ENCODE measurements around the gene PSMC3IP. TPM values are rescaled to one million over a fixed set of nuclear protein-coding genes. Genes with fewer than 3 reads are reported as not detected.
"Not testable (repeated sequence)": the region's sequence is repeated elsewhere in the genome, so short reads cannot be mapped to it uniquely, and the experiment has no call there.

Gene PSMC3IP, protein sequence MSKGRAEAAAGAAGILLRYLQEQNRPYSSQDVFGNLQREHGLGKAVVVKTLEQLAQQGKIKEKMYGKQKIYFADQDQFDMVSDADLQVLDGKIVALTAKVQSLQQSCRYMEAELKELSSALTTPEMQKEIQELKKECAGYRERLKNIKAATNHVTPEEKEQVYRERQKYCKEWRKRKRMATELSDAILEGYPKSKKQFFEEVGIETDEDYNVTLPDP
- total RNA-seq (2012; rRNA removed), result 5.1 and 7.6 TPM in 2 replicates

DNA sequence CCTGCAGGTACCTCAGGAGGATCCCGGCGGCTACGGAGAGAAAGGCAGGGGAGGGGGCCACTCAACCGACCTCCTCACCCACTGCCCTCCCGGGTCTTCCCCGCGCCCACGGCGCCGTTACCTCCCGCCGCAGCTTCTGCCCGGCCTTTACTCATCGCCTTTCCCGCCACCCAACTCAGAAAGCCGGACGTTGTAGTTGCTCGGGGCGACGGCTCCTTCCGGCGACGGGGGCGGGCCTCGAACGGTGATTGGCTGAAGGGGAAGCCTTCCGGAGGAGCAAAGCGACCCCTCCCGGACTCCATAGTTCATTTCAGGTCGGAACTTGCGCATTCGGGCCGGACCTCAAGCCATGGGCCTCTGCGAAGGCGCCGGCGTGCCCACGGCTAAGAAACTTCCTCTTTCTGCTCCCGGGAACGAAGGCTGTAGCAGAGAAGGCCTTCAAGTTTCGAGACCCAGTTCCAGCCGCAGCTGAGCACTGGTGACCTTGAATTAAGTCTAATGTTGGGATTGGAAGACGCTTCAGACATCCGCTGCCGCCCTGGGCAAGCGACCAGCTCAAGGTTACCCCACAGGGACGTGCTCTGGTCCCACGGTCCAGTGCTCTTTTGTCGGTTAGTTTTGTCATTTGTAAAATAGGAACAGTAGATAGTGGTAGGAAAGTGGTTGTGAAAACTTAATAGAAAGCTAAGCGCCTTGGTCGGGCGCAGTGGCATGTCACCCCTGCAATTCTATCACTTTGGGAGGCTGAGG lies at the start of gene PSMC3IP:
TSS of gene PSMC3IP (minus strand) at position 198 of the 750 bp plus-strand sequence. CDS start at position 155, 43 bp downstream.
- H3K4me1 ChIP-seq (ENCODE audit: control insufficient read depth, insufficient read depth, low read length), result peaks cover 16% of the 10 kb centered on the region
- H3K9me3 ChIP-seq (replicated peaks; ENCODE audit: low read length), result no peaks in the 10 kb centered on the region
- peak within 1 kb of the TSS; percentile 77 for H3K4me3 ChIP-seq (ENCODE audit: low read length)
- no peaks in the 10 kb centered on the region for H3K27me3 ChIP-seq (ENCODE audit: control insufficient read depth, insufficient read depth, low read length)
- peak within 1 kb of the TSS; percentile 93 for H3K4me2 ChIP-seq (ENCODE audit: low read length)
- peak within 1 kb of the TSS; percentile 92 for H3K9ac ChIP-seq (ENCODE audit: low read depth, low read length)
- peaks cover 46% of the 10 kb centered on the region for H3K36me3 ChIP-seq (ENCODE audit: insufficient read depth, low read length)

DNA sequence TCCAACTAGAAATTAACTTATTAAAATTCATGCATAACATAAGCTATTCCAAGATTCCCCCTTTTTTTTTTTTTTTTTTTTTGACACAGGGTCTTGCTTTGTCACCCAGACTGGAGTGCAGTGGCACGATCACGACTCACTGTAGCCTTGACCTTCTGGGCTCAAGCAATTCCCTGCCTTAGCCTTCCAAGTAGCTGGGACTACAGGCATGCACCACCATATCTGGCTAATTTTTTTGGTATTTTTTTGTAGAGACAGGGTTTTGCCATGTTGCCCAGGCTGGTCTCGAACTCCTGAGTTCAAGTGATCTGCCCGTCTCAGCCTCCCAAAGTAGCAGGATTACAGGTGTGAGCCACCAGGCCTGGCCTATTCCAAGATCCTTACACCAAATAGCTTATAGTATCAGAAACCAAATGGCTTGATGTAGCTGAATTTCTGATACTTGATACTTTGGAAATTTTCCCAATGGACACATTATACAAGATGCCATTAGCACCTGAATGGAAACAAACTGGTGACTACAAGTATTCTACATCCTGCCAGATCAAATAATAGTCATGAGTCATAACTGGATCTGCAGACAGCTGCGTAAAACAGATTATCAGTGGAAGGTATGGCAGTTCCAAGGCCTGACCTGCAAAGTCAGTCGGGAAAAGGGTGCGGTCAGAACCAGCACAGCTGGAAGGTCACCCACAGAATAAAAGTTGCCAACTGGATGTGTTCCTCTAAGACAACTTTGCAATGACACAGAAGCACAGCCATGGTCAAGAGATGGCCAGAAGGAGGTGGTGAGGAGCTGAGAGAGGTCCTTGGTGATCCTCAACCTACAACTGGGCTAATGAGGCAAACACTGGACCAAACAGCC lies 46.4 kb upstream of the PSMC3IP start:
- Histone ChIP-seq H3K4me3 (ENCODE audit: low read length) (no peak overlapping the region), H3K9me3 (replicated peaks; ENCODE audit: low read length) (no peaks in the 10 kb centered on the region), H3K4me1 (ENCODE audit: control insufficient read depth, insufficient read depth, low read length) (peaks cover 5% of the 10 kb centered on the region), H3K4me2 (ENCODE audit: low read length) (no peak overlapping the region), H3K9ac (ENCODE audit: low read depth, low read length) (no peak overlapping the region), H3K27me3 (ENCODE audit: control insufficient read depth, insufficient read depth, low read length) (no peaks in the 10 kb centered on the region), H3K36me3 (ENCODE audit: insufficient read depth, low read length) (no peaks in the 10 kb centered on the region)

DNA sequence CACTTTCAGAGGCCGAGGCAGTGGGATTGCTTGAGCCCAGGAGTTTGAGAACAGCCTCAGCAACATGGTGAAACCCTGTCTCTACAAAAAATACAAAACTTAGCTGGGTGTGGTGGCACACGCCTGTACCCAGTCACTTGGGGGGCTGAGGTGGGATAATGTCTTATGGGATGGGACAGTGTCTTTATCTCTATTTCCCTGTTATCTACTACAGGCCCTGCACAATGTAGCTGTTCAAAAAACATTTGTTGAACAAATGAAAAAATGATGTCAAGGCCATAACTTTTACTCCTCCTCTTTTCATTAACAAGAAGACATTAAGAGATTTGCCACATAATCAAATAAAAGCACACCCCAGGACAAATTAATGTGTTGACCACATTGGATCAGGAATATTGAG lies 45.7 kb upstream of the PSMC3IP start:
- Histone ChIP-seq H3K27me3 (ENCODE audit: control insufficient read depth, insufficient read depth, low read length) (no peaks in the 10 kb centered on the region), H3K9ac (ENCODE audit: low read depth, low read length) (no peak overlapping the region), H3K4me3 (ENCODE audit: low read length) (no peak overlapping the region), H3K4me1 (ENCODE audit: control insufficient read depth, insufficient read depth, low read length) (peaks cover 9% of the 10 kb centered on the region), H3K4me2 (ENCODE audit: low read length) (no peak overlapping the region), H3K9me3 (replicated peaks; ENCODE audit: low read length) (no peaks in the 10 kb centered on the region), H3K36me3 (ENCODE audit: insufficient read depth, low read length) (no peaks in the 10 kb centered on the region)

DNA sequence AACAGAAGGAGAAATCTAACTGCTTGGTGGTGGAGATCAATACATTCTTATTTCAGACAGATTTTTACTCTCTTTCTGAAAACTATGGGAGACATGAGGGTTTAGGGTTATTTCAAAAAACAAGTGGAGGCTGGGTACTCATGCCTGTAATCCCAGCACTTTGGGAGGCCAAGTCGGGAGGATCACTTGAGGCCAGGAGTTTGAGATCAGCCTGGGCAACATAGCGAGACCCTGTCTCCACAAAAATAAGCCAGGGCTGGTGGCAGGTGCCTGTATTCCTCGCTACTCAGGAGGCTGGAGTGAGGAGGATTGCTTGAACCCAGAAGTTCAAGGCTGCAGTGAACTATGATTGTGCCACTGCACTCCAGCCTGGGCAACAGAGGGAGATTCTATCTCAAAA lies 44.5 kb upstream of the PSMC3IP start:
- H3K27me3 ChIP-seq (ENCODE audit: control insufficient read depth, insufficient read depth, low read length); H3K4me2 ChIP-seq (ENCODE audit: low read length); H3K36me3 ChIP-seq (ENCODE audit: insufficient read depth, low read length); H3K9ac ChIP-seq (ENCODE audit: low read depth, low read length); H3K4me3 ChIP-seq (ENCODE audit: low read length); H3K9me3 ChIP-seq (replicated peaks; ENCODE audit: low read length): not testable (repeated sequence)
- peaks cover 11% of the 10 kb centered on the region for H3K4me1 ChIP-seq (ENCODE audit: control insufficient read depth, insufficient read depth, low read length)

DNA sequence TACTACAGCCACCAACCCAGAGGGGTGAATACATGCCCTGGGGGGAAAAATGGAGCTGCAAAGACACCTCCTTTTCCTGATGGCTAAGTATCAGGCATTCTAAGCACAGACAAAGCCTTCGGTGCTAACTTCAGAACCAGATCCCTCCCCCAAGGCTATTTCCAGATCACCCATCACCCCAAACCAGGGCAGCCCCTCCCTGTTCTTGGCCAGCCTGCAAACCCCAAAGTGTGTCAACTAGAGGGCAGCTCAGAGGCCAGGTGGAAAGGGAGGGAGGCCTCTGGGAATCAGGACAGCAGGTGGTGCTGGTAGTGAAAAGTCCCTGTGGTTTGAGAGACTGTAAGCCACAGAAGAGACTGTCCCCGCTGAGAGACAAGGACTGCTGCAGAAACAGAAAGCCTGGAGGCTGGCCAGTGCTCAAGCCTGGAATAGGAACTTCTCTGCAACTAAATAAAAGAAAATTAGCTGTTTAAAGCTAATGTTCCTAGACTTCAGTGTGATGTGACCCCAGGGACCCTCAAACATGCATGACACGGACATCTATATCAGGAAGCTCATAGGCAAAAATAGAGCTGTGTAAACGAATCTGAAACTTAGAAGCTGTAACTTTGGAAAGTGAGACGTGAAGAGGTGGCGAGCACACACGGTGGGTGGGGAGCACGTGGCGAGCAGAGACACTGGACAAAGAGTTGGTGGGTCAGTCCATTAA lies 41.1 kb upstream of the PSMC3IP start:
- Histone ChIP-seq H3K27me3 (ENCODE audit: control insufficient read depth, insufficient read depth, low read length) (no peaks in the 10 kb centered on the region), H3K9me3 (replicated peaks; ENCODE audit: low read length) (no peaks in the 10 kb centered on the region), H3K36me3 (ENCODE audit: insufficient read depth, low read length) (peaks cover 21% of the 10 kb centered on the region), H3K9ac (ENCODE audit: low read depth, low read length) (no peak overlapping the region), H3K4me3 (ENCODE audit: low read length) (no peak overlapping the region), H3K4me1 (ENCODE audit: control insufficient read depth, insufficient read depth, low read length) (peaks cover 6% of the 10 kb centered on the region), H3K4me2 (ENCODE audit: low read length) (no peak overlapping the region)

DNA sequence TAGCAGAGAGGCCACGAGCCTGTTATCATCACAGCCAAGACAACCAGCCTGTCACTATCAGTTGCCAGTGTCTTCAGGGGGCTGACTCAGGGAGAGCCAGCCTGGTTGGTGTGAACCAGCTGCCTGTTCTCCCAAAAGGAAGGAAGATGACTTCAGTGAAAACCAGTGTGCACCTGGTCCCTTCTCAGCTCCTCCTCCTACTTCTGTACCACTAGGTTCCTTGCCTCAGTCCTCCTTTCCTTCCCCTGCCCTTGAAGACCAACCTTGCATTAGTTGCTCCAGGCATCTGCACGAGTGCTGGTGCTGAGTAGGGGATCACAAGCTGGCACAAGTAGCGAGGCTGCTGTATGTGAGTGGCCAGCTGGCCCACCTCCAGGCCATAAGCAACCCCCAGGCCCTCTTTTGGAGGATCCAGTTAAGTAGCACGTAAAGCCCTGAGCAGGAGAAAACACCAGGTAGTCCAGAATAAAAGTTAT lies 40.5 kb upstream of the PSMC3IP start:
- no peaks in the 10 kb centered on the region for H3K27me3 ChIP-seq (ENCODE audit: control insufficient read depth, insufficient read depth, low read length)
- no peaks in the 10 kb centered on the region for H3K9me3 ChIP-seq (replicated peaks; ENCODE audit: low read length)
- no peak overlapping the region for H3K4me2 ChIP-seq (ENCODE audit: low read length)
- H3K4me1 ChIP-seq (ENCODE audit: control insufficient read depth, insufficient read depth, low read length), result peaks cover 6% of the 10 kb centered on the region
- no peak overlapping the region for H3K4me3 ChIP-seq (ENCODE audit: low read length)
- no peak overlapping the region for H3K9ac ChIP-seq (ENCODE audit: low read depth, low read length)
- peaks cover 27% of the 10 kb centered on the region for H3K36me3 ChIP-seq (ENCODE audit: insufficient read depth, low read length)

DNA sequence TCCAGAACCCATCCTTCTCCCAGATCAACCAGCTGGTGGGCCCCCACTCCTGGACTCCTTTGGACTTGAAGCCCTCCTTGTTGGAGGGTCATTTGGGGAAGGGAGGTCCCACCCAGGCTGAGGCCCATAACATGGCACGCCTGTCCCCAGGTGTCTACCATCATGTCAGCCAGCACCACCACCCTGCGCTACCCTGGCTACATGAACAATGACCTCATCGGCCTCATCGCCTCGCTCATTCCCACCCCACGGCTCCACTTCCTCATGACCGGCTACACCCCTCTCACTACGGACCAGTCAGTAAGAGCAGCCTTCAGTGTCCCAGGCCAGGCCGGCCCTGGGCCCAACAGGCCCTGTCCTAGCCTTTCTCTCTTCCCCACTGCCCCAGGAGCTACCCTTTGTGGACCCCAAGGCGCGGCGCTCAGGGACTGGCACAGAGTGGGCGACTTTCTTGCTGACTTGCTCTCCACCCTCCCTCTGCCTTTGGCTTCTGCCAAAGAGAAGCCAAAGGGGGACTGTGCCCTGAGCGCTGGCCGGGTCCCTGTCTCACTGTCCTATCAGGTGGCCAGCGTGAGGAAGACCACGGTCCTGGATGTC lies 36.3 kb upstream of the PSMC3IP start:
- Histone ChIP-seq H3K36me3 (ENCODE audit: insufficient read depth, low read length) (peaks cover 40% of the 10 kb centered on the region), H3K4me3 (ENCODE audit: low read length) (no peak overlapping the region), H3K4me1 (ENCODE audit: control insufficient read depth, insufficient read depth, low read length) (peaks cover 10% of the 10 kb centered on the region), H3K9me3 (replicated peaks; ENCODE audit: low read length) (no peaks in the 10 kb centered on the region), H3K27me3 (ENCODE audit: control insufficient read depth, insufficient read depth, low read length) (no peaks in the 10 kb centered on the region), H3K9ac (ENCODE audit: low read depth, low read length) (no peak overlapping the region), H3K4me2 (ENCODE audit: low read length) (no peak overlapping the region)

DNA sequence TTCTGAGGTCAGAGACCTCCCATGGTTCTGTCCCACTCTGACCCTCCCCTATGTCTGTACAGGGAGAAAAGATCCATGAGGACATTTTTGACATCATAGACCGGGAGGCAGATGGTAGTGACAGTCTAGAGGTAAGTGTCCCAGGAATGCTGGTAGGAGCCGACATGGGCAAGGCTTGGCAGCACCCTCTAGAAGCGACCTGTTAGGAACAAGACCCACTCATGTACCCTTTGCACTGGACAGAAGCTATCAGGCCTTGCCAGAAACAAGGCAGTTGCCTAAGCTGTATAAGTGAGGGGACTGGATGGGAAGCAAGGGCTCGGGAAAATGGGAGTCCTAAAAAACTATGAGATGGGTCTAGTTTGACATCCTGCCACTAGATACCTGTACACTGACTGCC lies 34.5 kb upstream of the PSMC3IP start:
- peaks cover 12% of the 10 kb centered on the region for H3K4me1 ChIP-seq (ENCODE audit: control insufficient read depth, insufficient read depth, low read length)
- no peak overlapping the region for H3K9ac ChIP-seq (ENCODE audit: low read depth, low read length)

DNA sequence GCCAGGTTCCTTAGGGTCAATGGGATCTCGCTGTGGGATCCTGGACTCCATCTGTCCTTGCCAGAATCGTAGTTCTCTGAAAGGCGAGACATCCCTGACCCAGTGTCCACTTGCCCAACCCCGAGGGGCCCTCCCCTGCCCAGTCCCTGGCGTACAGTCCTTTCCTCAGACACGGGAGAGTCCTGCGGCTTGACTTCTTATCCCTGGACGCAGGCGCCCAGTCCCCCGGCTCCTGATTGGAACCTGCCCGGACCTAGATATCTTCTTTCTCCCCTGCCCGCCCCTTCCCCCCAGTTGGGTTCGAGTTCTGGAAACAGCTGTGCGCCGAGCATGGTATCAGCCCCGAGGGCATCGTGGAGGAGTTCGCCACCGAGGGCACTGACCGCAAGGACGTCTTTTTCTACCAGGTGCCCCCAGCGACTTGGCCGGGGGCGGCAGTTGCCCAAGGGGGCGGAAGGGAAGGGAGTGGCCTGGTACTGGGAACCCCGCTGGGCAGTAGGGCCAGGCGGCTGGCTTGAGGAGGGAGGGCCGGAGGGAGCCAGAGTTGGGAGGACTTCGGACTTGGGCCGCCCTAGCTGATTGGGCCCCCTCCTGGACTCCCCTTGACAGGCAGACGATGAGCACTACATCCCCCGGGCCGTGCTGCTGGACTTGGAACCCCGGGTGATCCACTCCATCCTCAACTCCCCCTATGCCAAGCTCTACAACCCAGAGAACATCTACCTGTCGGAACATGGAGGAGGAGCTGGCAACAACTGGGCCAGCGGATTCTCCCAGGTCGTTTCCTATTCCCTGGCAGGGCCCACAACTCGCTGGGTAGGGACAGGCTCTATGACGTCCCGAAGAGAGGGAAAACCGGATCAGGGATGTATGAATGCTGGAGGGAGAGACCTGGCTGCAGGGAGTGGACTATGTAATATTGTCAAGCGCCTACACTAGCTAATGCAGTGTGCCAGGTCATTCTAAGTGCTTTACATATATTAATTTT lies 32.6 kb upstream of the PSMC3IP start:
- peak overlapping the region; percentile 84 for H3K9ac ChIP-seq (ENCODE audit: low read depth, low read length)
- not testable (repeated sequence) for H3K27me3 ChIP-seq (ENCODE audit: control insufficient read depth, insufficient read depth, low read length); H3K9me3 ChIP-seq (replicated peaks; ENCODE audit: low read length)
- H3K4me1 ChIP-seq (ENCODE audit: control insufficient read depth, insufficient read depth, low read length), result peaks cover 15% of the 10 kb centered on the region
- H3K4me3 ChIP-seq (ENCODE audit: low read length), result peak overlapping the region; percentile 91
- peak overlapping the region; percentile 89 for H3K4me2 ChIP-seq (ENCODE audit: low read length)
- peaks cover 30% of the 10 kb centered on the region for H3K36me3 ChIP-seq (ENCODE audit: insufficient read depth, low read length)

More for the DNA sequence above, 34.5 kb upstream of the PSMC3IP start:
- no peaks in the 10 kb centered on the region for H3K9me3 ChIP-seq (replicated peaks; ENCODE audit: low read length)
- H3K4me2 ChIP-seq (ENCODE audit: low read length), result no peak overlapping the region
- H3K27me3 ChIP-seq (ENCODE audit: control insufficient read depth, insufficient read depth, low read length), result no peaks in the 10 kb centered on the region
- H3K36me3 ChIP-seq (ENCODE audit: insufficient read depth, low read length), result peaks cover 40% of the 10 kb centered on the region
- no peak overlapping the region for H3K4me3 ChIP-seq (ENCODE audit: low read length)
